Neuronal stem cell (in vitro differentiated cells): ENCODE results near the gene SRGAP2C.
"Not testable (repeated sequence)": the region's sequence is repeated elsewhere in the genome, so short reads cannot be mapped to it uniquely, and the experiment has no call there.

Experiments used
- DNase-seq: peaks from one replicate; pipeline ENCODE4 v3.0.0-alpha.2; 2013; ENCODE audit warnings: low spot score
- H2AFZ ChIP-seq: one replicate; pipeline ENCODE4 v1.6.1; 2013; ENCODE audit warnings: mild to moderate bottlenecking, low read length, inconsistent platforms
- H2AK5ac ChIP-seq: 2 replicates; pipeline ENCODE4 v1.6.1; 2013; ENCODE audit warnings: low read depth, mild to moderate bottlenecking, inconsistent platforms, low read length, moderate library complexity, mixed read lengths
- H2BK120ac ChIP-seq: 2 replicates; pipeline ENCODE4 v1.6.1; 2013; ENCODE audit warnings: low read depth, mild to moderate bottlenecking, inconsistent platforms, low read length, moderate library complexity, mixed read lengths
- H2BK12ac ChIP-seq: one replicate; pipeline ENCODE4 v1.6.1; 2013; ENCODE audit warnings: low read length, inconsistent platforms
- H2BK15ac ChIP-seq: 2 replicates; pipeline ENCODE4 v1.6.1; 2013; ENCODE audit warnings: mild to moderate bottlenecking, low read length, inconsistent platforms, mixed read lengths
- H2BK5ac ChIP-seq: one replicate; pipeline ENCODE4 v1.6.1; 2013; ENCODE audit warnings: inconsistent platforms, mild to moderate bottlenecking, low read length, moderate library complexity
- H3K14ac ChIP-seq: one replicate; pipeline ENCODE4 v1.6.1; 2013; ENCODE audit warnings: low read length, inconsistent platforms
- H3K18ac ChIP-seq: 2 replicates; pipeline ENCODE4 v1.6.1; 2013; ENCODE audit warnings: low read length, inconsistent platforms
- H3K23ac ChIP-seq: 2 replicates; pipeline ENCODE4 v1.6.1; 2013; ENCODE audit warnings: low read depth, mild to moderate bottlenecking, mixed read lengths, low read length, inconsistent platforms; ENCODE audit not compliant: poor library complexity
- H3K27ac ChIP-seq: replicated peaks from 3 replicates; pipeline ENCODE4 v1.5.1; 2013; ENCODE audit warnings: low read length, inconsistent platforms
- H3K27me3 ChIP-seq, 3 experiments: 2 replicates each; pipeline ENCODE4 v1.6.1; 2013; ENCODE audit warnings: low read length in 3 of 3, mild to moderate bottlenecking in 2 of 3, inconsistent platforms in 1 of 3, low read depth in 1 of 3, mixed read lengths in 1 of 3, moderate library complexity in 1 of 3; ENCODE audit not compliant: control insufficient read depth in 3 of 3, insufficient read depth in 3 of 3
- H3K36me3 ChIP-seq, 2 donors: replicated peaks in 1 of 2; 2 replicates each; pipeline ENCODE4 v1.6.1; 2013; ENCODE audit warnings: low read length in 2 of 2; ENCODE audit not compliant: control insufficient read depth in 2 of 2, insufficient read depth in 2 of 2
- H3K4ac ChIP-seq: 2 replicates; pipeline ENCODE4 v1.6.1; 2013; ENCODE audit warnings: inconsistent platforms, mild to moderate bottlenecking, low read length, moderate library complexity
- H3K4me1 ChIP-seq, 2 donors: 1 replicate in 1 of 2; 2 replicates in 1 of 2; pipeline ENCODE4 v1.6.1; 2013; ENCODE audit warnings: low read length in 2 of 2, low read depth in 1 of 2; ENCODE audit not compliant: control insufficient read depth in 2 of 2, insufficient read depth in 1 of 2
- H3K4me2 ChIP-seq: one replicate; pipeline ENCODE4 v1.6.1; 2013; ENCODE audit warnings: mild to moderate bottlenecking, low read length, inconsistent platforms; ENCODE audit not compliant: insufficient read depth, poor library complexity, severe bottlenecking
- H3K4me3 ChIP-seq, 2 donors: 2 replicates each; pipeline ENCODE4 v1.5.1; 2013; ENCODE audit warnings: low read length in 2 of 2, mild to moderate bottlenecking in 2 of 2, inconsistent platforms in 1 of 2, moderate library complexity in 1 of 2
- H3K79me1 ChIP-seq: one replicate; pipeline ENCODE4 v1.6.1; 2013; ENCODE audit warnings: low read depth, mild to moderate bottlenecking, inconsistent platforms, low read length, moderate library complexity
- H3K9ac ChIP-seq: one replicate; pipeline ENCODE4 v1.6.1; 2013; ENCODE audit warnings: mild to moderate bottlenecking, low read depth, low read length, inconsistent platforms; ENCODE audit not compliant: poor library complexity
- H3K9me3 ChIP-seq, 2 donors: replicated peaks in 1 of 2; 2 replicates each; pipeline versions ENCODE3 to v1.6.1; 2013; ENCODE audit warnings: low read length in 2 of 2, mild to moderate bottlenecking in 2 of 2, inconsistent platforms in 1 of 2, low read depth in 1 of 2, mixed read lengths in 1 of 2, moderate library complexity in 1 of 2; ENCODE audit not compliant: control insufficient read depth in 2 of 2, insufficient read depth in 1 of 2
- H4K8ac ChIP-seq: one replicate; pipeline ENCODE4 v1.6.1; 2013; ENCODE audit warnings: low read depth, mild to moderate bottlenecking, inconsistent platforms, low read length, moderate library complexity
- H4K91ac ChIP-seq: one replicate; pipeline ENCODE4 v1.6.1; 2013; ENCODE audit warnings: low read length, low read depth, mild to moderate bottlenecking, inconsistent platforms; ENCODE audit not compliant: poor library complexity
- WGBS, 2 donors: extraction: QIAGEN DNeasy Blood & Tissue Kit; methylation state at CpG; one replicate each; pipeline ENCODE4 v1.1.7; 2013; ENCODE audit warnings: missing lambda C conversion rate in 2 of 2, mixed read lengths in 1 of 2; ENCODE audit not compliant: insufficient read length in 2 of 2, insufficient replicate concordance in 1 of 2; ENCODE audit errors: extremely low coverage in 2 of 2; 5-methylcytosine and 5-hydroxymethylcytosine counted together

Gene SRGAP2C

DNA sequence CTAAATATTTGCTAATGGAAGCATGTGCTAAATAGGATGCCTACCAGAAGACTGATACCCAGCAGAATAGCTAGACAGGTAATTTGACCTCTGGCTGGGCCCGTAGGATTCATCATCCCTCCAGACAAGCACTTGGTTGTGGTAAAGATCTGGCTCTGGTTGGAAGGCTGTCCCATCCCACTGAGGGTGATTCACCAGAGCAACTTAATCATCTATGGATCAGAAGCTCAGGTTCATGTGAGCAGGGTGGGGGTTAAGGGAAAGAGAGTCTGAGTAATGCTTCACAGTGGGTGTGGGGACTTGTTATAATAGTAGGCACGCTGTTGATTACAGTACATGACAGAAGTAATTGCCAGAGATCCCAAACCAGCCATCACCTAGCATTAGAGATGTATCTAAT lies 27.2 kb upstream of the SRGAP2C start:
- not testable (repeated sequence) for DNase-seq, H3K4me2 ChIP-seq, H3K9me3 ChIP-seq, H3K4ac ChIP-seq, H4K91ac ChIP-seq, H2BK12ac ChIP-seq, H3K9ac ChIP-seq, H3K4me3 ChIP-seq, H3K18ac ChIP-seq, H3K23ac ChIP-seq, H2BK15ac ChIP-seq, H2BK120ac ChIP-seq, H3K36me3 ChIP-seq, H3K27me3 ChIP-seq, H3K4me1 ChIP-seq, H3K14ac ChIP-seq, H2AK5ac ChIP-seq, H4K8ac ChIP-seq, H2BK5ac ChIP-seq, H3K79me1 ChIP-seq, H3K27ac ChIP-seq, H2AFZ ChIP-seq
- no CpG with 5 or more reads among the region's 2 CpGs for WGBS, 2 donors

GRCh38 chr1:121160118-121160517 lies 24.7 kb upstream of the SRGAP2C start:
- H3K27me3 ChIP-seq, DNase-seq, H3K18ac ChIP-seq, H3K23ac ChIP-seq, H3K4ac ChIP-seq, H3K4me2 ChIP-seq, H2BK12ac ChIP-seq, H3K14ac ChIP-seq, H3K9me3 ChIP-seq, H4K91ac ChIP-seq, H3K27ac ChIP-seq, H3K4me3 ChIP-seq, H2BK15ac ChIP-seq, H3K36me3 ChIP-seq, H2AFZ ChIP-seq, H3K9ac ChIP-seq, H4K8ac ChIP-seq, H2AK5ac ChIP-seq, H3K4me1 ChIP-seq, H2BK5ac ChIP-seq, H3K79me1 ChIP-seq, H2BK120ac ChIP-seq: not testable (repeated sequence)
- WGBS, 2 donors, result no CpG with 5 or more reads among the region's 2 CpGs

DNA sequence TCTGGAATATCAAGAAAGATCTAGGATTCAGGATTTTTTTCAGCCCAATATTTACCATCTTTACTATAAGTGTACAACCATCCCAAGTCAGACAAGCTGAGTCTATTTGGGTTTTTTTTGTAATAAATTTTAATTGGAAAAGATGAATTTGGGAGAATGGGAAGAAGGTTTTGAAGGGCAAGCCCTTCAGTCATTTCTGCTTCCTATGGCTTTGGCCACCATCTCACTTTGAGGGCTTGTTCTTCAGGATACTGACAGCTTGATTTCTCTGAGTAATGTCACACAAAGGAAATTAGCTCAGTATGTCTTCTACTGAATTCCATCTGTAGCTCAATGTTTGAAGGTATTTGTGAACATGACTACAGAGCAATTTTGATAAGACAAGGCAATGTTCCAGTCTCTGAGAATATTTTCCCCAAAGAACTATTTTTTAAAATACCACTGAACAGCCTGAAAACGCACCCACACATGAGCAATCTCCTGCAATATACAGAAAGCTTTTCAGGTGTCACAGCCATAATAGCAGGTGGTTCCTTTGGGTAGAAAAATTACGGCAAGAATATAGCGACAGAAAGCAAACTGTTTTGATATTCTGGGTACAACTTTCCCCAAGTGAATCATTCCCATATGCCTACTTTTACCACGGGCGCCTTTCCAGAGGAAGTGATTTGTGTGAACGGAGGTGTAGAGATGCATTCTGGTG lies 23.4 kb upstream of the SRGAP2C start:
- not testable (repeated sequence) for H4K91ac ChIP-seq, H2BK120ac ChIP-seq, H3K27me3 ChIP-seq, H4K8ac ChIP-seq, H3K23ac ChIP-seq, H2BK5ac ChIP-seq, H3K4me2 ChIP-seq, H3K18ac ChIP-seq, H3K14ac ChIP-seq, DNase-seq, H2BK12ac ChIP-seq, H2BK15ac ChIP-seq, H3K4me1 ChIP-seq, H3K4me3 ChIP-seq, H3K9ac ChIP-seq, H3K36me3 ChIP-seq, H2AK5ac ChIP-seq, H3K79me1 ChIP-seq, H3K27ac ChIP-seq, H3K4ac ChIP-seq, H3K9me3 ChIP-seq, H2AFZ ChIP-seq
- no CpG with 5 or more reads among the region's 6 CpGs for WGBS, 2 donors

DNA sequence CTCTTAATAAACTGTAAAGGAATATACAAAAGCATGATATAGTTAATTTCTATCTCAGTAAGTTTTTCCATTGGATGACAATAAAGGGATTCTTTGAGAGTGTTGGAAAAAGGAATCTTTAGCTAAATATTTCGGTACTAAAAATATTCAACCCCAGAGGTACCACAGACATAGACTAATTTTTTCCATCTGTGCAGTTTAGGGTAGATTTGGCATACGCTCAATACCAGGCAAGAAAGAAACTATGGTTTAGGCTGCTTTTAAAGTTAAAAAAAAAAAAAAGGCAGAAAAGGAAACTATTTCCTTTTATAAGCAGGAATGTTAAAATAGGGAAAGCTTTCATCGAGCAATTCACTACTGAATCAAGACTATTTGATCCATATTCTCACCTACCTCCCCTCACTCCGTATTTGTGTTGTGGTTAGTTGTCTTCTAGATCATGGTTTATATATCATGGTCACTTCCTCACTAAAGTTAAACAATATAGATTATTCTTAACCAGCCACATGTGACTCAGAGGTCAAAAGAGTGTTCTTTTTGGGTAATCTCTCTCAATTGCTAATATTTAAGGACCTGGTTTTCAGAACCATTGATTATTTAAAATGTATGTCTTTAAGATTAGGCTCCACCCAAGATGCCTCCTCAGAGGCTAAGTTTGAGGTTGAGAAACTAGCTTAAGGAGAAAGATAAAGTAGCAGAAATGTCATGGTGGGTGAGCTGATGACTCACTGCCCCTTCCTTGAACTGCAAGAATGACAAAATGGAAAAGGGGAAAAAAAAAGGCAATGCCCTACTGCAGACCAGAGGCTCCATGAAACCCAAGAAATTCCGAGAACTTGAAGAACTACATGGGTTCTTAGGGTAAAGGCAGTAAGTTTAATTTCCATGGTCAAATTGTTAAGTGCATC lies 20.7 kb upstream of the SRGAP2C start:
- not testable (repeated sequence) for H2BK12ac ChIP-seq, H3K23ac ChIP-seq, DNase-seq, H3K4ac ChIP-seq, H3K36me3 ChIP-seq, H3K4me1 ChIP-seq, H3K9ac ChIP-seq, H2BK5ac ChIP-seq, H3K14ac ChIP-seq, H2BK120ac ChIP-seq, H3K4me3 ChIP-seq, H3K4me2 ChIP-seq, H3K9me3 ChIP-seq, H2AK5ac ChIP-seq, H3K27me3 ChIP-seq, H3K27ac ChIP-seq, H2AFZ ChIP-seq, H2BK15ac ChIP-seq, H4K91ac ChIP-seq, H4K8ac ChIP-seq, H3K79me1 ChIP-seq, H3K18ac ChIP-seq
- no CpG with 5 or more reads among the region's 5 CpGs for WGBS, 2 donors
